Brain pericyte (primary cell): ENCODE measurements around the gene STX3.
"Not testable (repeated sequence)": the region's sequence is repeated elsewhere in the genome, so short reads cannot be mapped to it uniquely, and the experiment has no call there.

Source experiments
- DNase-seq: peaks from one replicate; pipeline ENCODE4 v3.0.0-alpha.2; 2012; ENCODE audit warnings: low read depth, low spot score

The STX3 gene

GRCh38 chr11:59758401-59759037, 3.3 kb downstream of the STX3 start:
- no peak for DNase-seq

- DNase-seq: no peak
Observed at GRCh38 chr11:59759900-59760299, 4.7 kb downstream of the STX3 start.

GRCh38 chr11:59760771-59761170, 5.6 kb downstream of the STX3 start:
- no peak for DNase-seq

GRCh38 chr11:59761993-59762392, 6.8 kb downstream of the STX3 start:
- DNase-seq: no peak

- no peak for DNase-seq
Observed at GRCh38 chr11:59765068-59765735, 10.0 kb downstream of the STX3 start.

- no peak for DNase-seq
Observed at GRCh38 chr11:59766542-59767224, 11.5 kb downstream of the STX3 start.

GRCh38 chr11:59767225-59767611, 12.0 kb downstream of the STX3 start:
- no peak for DNase-seq

- no peak for DNase-seq
Observed at GRCh38 chr11:59769111-59769510, 13.9 kb downstream of the STX3 start.

- no peak for DNase-seq
Observed at GRCh38 chr11:59769828-59770227, 14.7 kb downstream of the STX3 start.

GRCh38 chr11:59770319-59770718, 15.1 kb downstream of the STX3 start:
- no peak for DNase-seq

- DNase-seq: no peak
Observed at GRCh38 chr11:59770869-59771268, 15.7 kb downstream of the STX3 start.

- DNase-seq: no peak
Observed at GRCh38 chr11:59771605-59772004, 16.4 kb downstream of the STX3 start.

GRCh38 chr11:59773083-59773440, 17.9 kb downstream of the STX3 start:
- DNase-seq: no peak

- DNase-seq: no peak
Observed at GRCh38 chr11:59776210-59777066, 21.3 kb downstream of the STX3 start.

GRCh38 chr11:59777104-59777503, 21.9 kb downstream of the STX3 start:
- DNase-seq: no peak

GRCh38 chr11:59778122-59778521, 22.9 kb downstream of the STX3 start:
- DNase-seq: no peak

GRCh38 chr11:59779487-59779886, 24.3 kb downstream of the STX3 start:
- no peak for DNase-seq

- no peak for DNase-seq
Observed at GRCh38 chr11:59782080-59782479, 26.9 kb downstream of the STX3 start.

- no peak for DNase-seq
Observed at GRCh38 chr11:59783632-59784090, 28.5 kb downstream of the STX3 start.

- not testable (repeated sequence) for DNase-seq
Observed at GRCh38 chr11:59784441-59784840, 29.3 kb downstream of the STX3 start.

- DNase-seq: no peak
Observed at GRCh38 chr11:59785818-59786217, 30.6 kb downstream of the STX3 start.

GRCh38 chr11:59787255-59787588, 32.0 kb downstream of the STX3 start:
- DNase-seq: no peak
